Measurements from ENCODE around the gene DNAJC16. TPM values are rescaled to one million over a fixed set of nuclear protein-coding genes. Genes with fewer than 3 reads are reported as not detected.

Gene DNAJC16
- polyA plus RNA-seq, 1 donor (not counting 4 experiments of a cell fraction or from before 2014, with no cell fraction given), result 13.7 TPM

DNA sequence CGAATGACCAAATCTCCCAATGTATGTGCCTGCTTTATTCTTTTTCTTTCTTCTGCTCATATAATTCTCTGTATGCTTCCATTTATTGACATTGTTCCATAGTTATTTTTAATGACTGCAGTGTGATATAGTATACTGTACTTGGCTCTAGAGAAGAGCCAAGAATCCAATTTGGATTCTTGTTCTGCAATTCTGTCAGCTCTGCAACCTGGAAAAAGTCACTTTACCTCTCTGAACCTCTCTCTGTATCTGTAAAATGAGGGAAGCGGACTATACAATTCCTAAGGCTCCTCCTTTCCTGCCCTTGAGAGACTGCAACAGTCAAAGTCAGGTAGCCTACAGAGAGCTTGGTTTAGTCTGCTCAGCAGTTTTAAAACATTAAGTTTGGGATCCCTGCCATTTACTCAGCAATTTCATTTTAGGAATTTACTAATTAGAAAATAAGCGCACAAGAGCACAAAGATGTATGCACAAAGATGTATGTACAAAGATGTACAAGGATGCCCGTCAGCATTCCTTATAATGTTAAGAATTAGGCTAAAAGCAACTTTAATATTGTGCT, 14.7 kb downstream of the DNAJC16 start:
- Histone ChIP-seq H2AFZ (ENCODE audit: control insufficient read depth, low read length) (no peak overlapping the region), H3K36me3 (ENCODE audit: control insufficient read depth in 2 of 2, extremely low read depth in 1 of 2, insufficient read depth in 2 of 2, low read length in 2 of 2) (peaks cover 18 to 20% of the 10 kb centered on the region in 2 experiments), H3K79me2 (ENCODE audit: control insufficient read depth, insufficient read depth, low read length) (no peaks in the 10 kb centered on the region), H3K27me3 (ENCODE audit: control insufficient read depth, extremely low read depth, insufficient read depth, low read length) (no peaks in the 10 kb centered on the region), H3K9me3 (ENCODE audit: control insufficient read depth, low read depth, low read length) (no peaks in the 10 kb centered on the region), H3K4me3 (ENCODE audit: control insufficient read depth in 2 of 3, extremely low read depth in 1 of 3, insufficient read depth in 2 of 3, low read depth in 1 of 3, low read length in 3 of 3) (no peak overlapping the region), H3K4me2 (ENCODE audit: control insufficient read depth, extremely low read depth, insufficient read depth, low read depth, low read length) (no peak overlapping the region), H3K27ac (ENCODE audit: control insufficient read depth, insufficient read depth, low read length) (no peak overlapping the region), H3K9ac (ENCODE audit: control insufficient read depth, extremely low read depth, insufficient read depth, low read length) (no peak overlapping the region), H4K20me1 (ENCODE audit: control insufficient read depth, extremely low read depth, insufficient read depth, low read length) (no peaks in the 10 kb centered on the region), H3K9me1 (ENCODE audit: control insufficient read depth, extremely low read depth, insufficient read depth, low read length) (no peaks in the 10 kb centered on the region), H3K4me1 (ENCODE audit: control insufficient read depth, extremely low read depth, insufficient read depth, low read length) (no peaks in the 10 kb centered on the region)
- FAIRE-seq, result no peak
- DNase-seq (ENCODE audit: low read depth, low spot score), result no peak
- dilution Hi-C loops (cut with MboI; ENCODE audit: extremely low pct_ligation_motif_present, low sequenced_read_pairs), result no loop called here
- TF ChIP-seq, protein P1, sequence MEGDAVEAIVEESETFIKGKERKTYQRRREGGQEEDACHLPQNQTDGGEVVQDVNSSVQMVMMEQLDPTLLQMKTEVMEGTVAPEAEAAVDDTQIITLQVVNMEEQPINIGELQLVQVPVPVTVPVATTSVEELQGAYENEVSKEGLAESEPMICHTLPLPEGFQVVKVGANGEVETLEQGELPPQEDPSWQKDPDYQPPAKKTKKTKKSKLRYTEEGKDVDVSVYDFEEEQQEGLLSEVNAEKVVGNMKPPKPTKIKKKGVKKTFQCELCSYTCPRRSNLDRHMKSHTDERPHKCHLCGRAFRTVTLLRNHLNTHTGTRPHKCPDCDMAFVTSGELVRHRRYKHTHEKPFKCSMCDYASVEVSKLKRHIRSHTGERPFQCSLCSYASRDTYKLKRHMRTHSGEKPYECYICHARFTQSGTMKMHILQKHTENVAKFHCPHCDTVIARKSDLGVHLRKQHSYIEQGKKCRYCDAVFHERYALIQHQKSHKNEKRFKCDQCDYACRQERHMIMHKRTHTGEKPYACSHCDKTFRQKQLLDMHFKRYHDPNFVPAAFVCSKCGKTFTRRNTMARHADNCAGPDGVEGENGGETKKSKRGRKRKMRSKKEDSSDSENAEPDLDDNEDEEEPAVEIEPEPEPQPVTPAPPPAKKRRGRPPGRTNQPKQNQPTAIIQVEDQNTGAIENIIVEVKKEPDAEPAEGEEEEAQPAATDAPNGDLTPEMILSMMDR (optimal IDR thresholded peaks at IDR 0.05 in 1 of 3, IDR thresholded peaks at IDR 0.05 in 1 of 3, conservative IDR thresholded peaks at IDR 0.05 in 1 of 3; ENCODE audit: extremely low read depth in 1 of 3, insufficient read depth in 2 of 3, low read length in 3 of 3), result no peak
- no peak for TF ChIP-seq EZH2 (IDR thresholded peaks at IDR 0.05; ENCODE audit: low read length)

DNA sequence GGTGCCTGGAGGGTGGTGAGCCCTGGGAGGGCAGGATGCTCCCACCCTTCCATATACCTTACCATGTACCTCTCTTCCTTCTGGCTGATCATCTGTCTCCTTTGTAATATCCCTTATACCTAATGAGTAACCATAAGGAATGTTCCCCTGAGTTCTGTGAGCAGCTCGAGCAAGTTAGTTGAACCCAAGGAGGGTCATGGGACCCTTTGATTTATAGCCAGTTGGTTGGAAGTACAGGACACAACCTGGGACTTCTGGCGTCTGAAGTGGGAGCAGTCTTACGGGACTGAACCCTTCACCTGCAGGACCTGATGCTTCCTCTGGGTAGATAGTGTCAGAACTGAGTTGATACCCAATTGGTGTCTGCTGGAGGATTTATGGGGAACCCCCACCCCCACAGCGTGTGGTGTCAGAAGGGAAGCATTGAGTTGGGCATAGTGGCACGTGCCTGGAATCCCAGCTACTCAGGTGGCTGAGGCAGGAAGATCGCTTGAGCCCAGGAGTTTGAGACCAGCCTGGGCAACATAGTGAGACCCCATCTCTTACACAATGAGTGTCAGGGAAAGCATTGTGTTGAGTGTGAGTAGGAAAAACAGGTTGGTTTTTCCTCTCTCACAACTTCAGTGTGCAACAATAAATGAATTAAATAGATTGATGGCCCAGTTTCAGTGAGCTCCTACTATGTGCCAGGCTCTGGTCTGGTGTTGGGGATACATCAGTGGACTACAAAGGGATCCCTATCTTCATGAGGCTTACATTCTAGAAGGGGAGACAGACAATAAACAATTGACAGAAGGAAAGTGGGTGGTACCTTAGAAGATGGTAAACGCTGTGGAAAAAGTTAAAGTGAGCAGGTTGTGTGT, 16.0 kb downstream of the DNAJC16 start:
- Histone ChIP-seq H3K27ac (ENCODE audit: control insufficient read depth, insufficient read depth, low read length) (no peak overlapping the region), H3K4me2 (ENCODE audit: control insufficient read depth, extremely low read depth, insufficient read depth, low read depth, low read length) (no peak overlapping the region)
- dilution Hi-C loops (cut with MboI; ENCODE audit: extremely low pct_ligation_motif_present, low sequenced_read_pairs), result no loop called here

More for the DNA sequence above, 16.0 kb downstream of the DNAJC16 start:
- TF ChIP-seq, protein P1 (optimal IDR thresholded peaks at IDR 0.05 in 1 of 3, IDR thresholded peaks at IDR 0.05 in 1 of 3, conservative IDR thresholded peaks at IDR 0.05 in 1 of 3; ENCODE audit: extremely low read depth in 1 of 3, insufficient read depth in 2 of 3, low read length in 3 of 3), result no peak
- Histone ChIP-seq H3K9me3 (ENCODE audit: control insufficient read depth, low read depth, low read length) (no peaks in the 10 kb centered on the region), H3K79me2 (ENCODE audit: control insufficient read depth, insufficient read depth, low read length) (no peaks in the 10 kb centered on the region), H3K4me1 (ENCODE audit: control insufficient read depth, extremely low read depth, insufficient read depth, low read length) (no peaks in the 10 kb centered on the region), H3K36me3 (ENCODE audit: control insufficient read depth in 2 of 2, extremely low read depth in 1 of 2, insufficient read depth in 2 of 2, low read length in 2 of 2) (peaks cover 21% of the 10 kb centered on the region in 2 experiments), H3K9ac (ENCODE audit: control insufficient read depth, extremely low read depth, insufficient read depth, low read length) (no peak overlapping the region), H3K4me3 (ENCODE audit: control insufficient read depth in 2 of 3, extremely low read depth in 1 of 3, insufficient read depth in 2 of 3, low read depth in 1 of 3, low read length in 3 of 3) (no peak overlapping the region), H3K9me1 (ENCODE audit: control insufficient read depth, extremely low read depth, insufficient read depth, low read length) (no peaks in the 10 kb centered on the region), H2AFZ (ENCODE audit: control insufficient read depth, low read length) (no peak overlapping the region), H4K20me1 (ENCODE audit: control insufficient read depth, extremely low read depth, insufficient read depth, low read length) (no peaks in the 10 kb centered on the region), H3K27me3 (ENCODE audit: control insufficient read depth, extremely low read depth, insufficient read depth, low read length) (no peaks in the 10 kb centered on the region)
- FAIRE-seq (no peak), DNase-seq (ENCODE audit: low read depth, low spot score) (no peak)

All from keratinocyte (primary cell).